Measurements from ENCODE around the gene ACSS1. TPM values are rescaled to one million over a fixed set of nuclear protein-coding genes. Genes with fewer than 3 reads are reported as not detected.

The ACSS1 gene
- total and polyA plus RNA-seq, 2 experiments from 2014 or later = 1.3 to 4.1 TPM

DNA sequence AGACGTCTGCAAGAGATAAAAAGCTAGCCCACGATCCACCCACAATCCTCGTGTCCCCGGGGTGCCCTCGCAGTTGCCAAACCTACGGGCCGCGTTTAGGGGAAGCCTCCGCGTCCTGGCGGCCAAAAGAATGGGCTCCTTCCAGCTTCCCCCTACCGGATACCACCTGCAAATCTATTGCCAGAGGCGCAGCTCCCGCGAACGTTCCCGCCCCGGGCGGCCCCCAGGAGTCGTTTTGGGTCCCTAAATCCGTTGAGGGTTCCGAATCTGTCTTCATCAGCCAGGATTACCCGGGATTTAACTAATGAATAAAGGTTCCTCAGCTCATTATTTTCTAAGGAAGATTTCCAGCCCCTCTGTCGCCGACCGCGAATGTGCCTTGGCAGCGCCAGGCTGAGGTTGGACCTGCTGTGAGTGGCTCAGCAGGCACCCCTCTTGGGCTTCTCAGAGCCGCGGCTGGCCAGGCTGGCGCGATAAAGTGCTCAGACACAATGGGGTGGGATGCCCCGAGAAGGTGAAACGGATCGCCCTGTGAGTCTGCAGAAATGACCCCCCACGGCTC is 26.8 kb upstream of the ACSS1 start:
- H3K79me2 ChIP-seq (replicated peaks; ENCODE audit: insufficient read depth) = no peaks in the 10 kb centered on the region
- H3K27me3 ChIP-seq (ENCODE audit: insufficient read depth) = peaks cover 85% of the 10 kb centered on the region
- peak; percentile 12 for ATAC-seq
- TF ChIP-seq EZH2 (IDR thresholded peaks at IDR 0.05; ENCODE audit: low read depth, unreplicated experiment) = peak; percentile 82
- TF ChIP-seq CREB1 (CRISPR knock-in tag; IDR thresholded peaks at IDR 0.05; ENCODE audit: low read depth) = no peak
- TF ChIP-seq, protein P1, sequence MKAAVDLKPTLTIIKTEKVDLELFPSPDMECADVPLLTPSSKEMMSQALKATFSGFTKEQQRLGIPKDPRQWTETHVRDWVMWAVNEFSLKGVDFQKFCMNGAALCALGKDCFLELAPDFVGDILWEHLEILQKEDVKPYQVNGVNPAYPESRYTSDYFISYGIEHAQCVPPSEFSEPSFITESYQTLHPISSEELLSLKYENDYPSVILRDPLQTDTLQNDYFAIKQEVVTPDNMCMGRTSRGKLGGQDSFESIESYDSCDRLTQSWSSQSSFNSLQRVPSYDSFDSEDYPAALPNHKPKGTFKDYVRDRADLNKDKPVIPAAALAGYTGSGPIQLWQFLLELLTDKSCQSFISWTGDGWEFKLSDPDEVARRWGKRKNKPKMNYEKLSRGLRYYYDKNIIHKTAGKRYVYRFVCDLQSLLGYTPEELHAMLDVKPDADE (IDR thresholded peaks at IDR 0.05) = no peak
- TF ChIP-seq NANOG (IDR thresholded peaks at IDR 0.05; ENCODE audit: borderline replicate concordance) = no peak
- TF ChIP-seq, protein P2, sequence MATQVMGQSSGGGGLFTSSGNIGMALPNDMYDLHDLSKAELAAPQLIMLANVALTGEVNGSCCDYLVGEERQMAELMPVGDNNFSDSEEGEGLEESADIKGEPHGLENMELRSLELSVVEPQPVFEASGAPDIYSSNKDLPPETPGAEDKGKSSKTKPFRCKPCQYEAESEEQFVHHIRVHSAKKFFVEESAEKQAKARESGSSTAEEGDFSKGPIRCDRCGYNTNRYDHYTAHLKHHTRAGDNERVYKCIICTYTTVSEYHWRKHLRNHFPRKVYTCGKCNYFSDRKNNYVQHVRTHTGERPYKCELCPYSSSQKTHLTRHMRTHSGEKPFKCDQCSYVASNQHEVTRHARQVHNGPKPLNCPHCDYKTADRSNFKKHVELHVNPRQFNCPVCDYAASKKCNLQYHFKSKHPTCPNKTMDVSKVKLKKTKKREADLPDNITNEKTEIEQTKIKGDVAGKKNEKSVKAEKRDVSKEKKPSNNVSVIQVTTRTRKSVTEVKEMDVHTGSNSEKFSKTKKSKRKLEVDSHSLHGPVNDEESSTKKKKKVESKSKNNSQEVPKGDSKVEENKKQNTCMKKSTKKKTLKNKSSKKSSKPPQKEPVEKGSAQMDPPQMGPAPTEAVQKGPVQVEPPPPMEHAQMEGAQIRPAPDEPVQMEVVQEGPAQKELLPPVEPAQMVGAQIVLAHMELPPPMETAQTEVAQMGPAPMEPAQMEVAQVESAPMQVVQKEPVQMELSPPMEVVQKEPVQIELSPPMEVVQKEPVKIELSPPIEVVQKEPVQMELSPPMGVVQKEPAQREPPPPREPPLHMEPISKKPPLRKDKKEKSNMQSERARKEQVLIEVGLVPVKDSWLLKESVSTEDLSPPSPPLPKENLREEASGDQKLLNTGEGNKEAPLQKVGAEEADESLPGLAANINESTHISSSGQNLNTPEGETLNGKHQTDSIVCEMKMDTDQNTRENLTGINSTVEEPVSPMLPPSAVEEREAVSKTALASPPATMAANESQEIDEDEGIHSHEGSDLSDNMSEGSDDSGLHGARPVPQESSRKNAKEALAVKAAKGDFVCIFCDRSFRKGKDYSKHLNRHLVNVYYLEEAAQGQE (IDR thresholded peaks at IDR 0.05; ENCODE audit: unreplicated experiment) = no peak
- no peak for TF ChIP-seq POLR2AphosphoS5 (IDR thresholded peaks at IDR 0.05; ENCODE audit: low read depth)
- no peak for TF ChIP-seq STAT1 (IDR thresholded peaks at IDR 0.05; ENCODE audit: unreplicated experiment)
- TF ChIP-seq ZNF331 (CRISPR knock-in tag; IDR thresholded peaks at IDR 0.05; ENCODE audit: low read depth) = no peak
- TF ChIP-seq EZH2phosphoT487 (IDR thresholded peaks at IDR 0.05; ENCODE audit: unreplicated experiment) = no peak
- TF ChIP-seq JUNB (IDR thresholded peaks at IDR 0.05; ENCODE audit: unreplicated experiment) = no peak
- TF ChIP-seq, protein P3, sequence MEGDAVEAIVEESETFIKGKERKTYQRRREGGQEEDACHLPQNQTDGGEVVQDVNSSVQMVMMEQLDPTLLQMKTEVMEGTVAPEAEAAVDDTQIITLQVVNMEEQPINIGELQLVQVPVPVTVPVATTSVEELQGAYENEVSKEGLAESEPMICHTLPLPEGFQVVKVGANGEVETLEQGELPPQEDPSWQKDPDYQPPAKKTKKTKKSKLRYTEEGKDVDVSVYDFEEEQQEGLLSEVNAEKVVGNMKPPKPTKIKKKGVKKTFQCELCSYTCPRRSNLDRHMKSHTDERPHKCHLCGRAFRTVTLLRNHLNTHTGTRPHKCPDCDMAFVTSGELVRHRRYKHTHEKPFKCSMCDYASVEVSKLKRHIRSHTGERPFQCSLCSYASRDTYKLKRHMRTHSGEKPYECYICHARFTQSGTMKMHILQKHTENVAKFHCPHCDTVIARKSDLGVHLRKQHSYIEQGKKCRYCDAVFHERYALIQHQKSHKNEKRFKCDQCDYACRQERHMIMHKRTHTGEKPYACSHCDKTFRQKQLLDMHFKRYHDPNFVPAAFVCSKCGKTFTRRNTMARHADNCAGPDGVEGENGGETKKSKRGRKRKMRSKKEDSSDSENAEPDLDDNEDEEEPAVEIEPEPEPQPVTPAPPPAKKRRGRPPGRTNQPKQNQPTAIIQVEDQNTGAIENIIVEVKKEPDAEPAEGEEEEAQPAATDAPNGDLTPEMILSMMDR (conservative IDR thresholded peaks at IDR 0.05; ENCODE audit: low read depth in 2 of 2) = 0 out of 4 replicates have a peak, but pooled peaks of 1 of the 2 experiments have one; percentile 14
- TF ChIP-seq, protein P4, sequence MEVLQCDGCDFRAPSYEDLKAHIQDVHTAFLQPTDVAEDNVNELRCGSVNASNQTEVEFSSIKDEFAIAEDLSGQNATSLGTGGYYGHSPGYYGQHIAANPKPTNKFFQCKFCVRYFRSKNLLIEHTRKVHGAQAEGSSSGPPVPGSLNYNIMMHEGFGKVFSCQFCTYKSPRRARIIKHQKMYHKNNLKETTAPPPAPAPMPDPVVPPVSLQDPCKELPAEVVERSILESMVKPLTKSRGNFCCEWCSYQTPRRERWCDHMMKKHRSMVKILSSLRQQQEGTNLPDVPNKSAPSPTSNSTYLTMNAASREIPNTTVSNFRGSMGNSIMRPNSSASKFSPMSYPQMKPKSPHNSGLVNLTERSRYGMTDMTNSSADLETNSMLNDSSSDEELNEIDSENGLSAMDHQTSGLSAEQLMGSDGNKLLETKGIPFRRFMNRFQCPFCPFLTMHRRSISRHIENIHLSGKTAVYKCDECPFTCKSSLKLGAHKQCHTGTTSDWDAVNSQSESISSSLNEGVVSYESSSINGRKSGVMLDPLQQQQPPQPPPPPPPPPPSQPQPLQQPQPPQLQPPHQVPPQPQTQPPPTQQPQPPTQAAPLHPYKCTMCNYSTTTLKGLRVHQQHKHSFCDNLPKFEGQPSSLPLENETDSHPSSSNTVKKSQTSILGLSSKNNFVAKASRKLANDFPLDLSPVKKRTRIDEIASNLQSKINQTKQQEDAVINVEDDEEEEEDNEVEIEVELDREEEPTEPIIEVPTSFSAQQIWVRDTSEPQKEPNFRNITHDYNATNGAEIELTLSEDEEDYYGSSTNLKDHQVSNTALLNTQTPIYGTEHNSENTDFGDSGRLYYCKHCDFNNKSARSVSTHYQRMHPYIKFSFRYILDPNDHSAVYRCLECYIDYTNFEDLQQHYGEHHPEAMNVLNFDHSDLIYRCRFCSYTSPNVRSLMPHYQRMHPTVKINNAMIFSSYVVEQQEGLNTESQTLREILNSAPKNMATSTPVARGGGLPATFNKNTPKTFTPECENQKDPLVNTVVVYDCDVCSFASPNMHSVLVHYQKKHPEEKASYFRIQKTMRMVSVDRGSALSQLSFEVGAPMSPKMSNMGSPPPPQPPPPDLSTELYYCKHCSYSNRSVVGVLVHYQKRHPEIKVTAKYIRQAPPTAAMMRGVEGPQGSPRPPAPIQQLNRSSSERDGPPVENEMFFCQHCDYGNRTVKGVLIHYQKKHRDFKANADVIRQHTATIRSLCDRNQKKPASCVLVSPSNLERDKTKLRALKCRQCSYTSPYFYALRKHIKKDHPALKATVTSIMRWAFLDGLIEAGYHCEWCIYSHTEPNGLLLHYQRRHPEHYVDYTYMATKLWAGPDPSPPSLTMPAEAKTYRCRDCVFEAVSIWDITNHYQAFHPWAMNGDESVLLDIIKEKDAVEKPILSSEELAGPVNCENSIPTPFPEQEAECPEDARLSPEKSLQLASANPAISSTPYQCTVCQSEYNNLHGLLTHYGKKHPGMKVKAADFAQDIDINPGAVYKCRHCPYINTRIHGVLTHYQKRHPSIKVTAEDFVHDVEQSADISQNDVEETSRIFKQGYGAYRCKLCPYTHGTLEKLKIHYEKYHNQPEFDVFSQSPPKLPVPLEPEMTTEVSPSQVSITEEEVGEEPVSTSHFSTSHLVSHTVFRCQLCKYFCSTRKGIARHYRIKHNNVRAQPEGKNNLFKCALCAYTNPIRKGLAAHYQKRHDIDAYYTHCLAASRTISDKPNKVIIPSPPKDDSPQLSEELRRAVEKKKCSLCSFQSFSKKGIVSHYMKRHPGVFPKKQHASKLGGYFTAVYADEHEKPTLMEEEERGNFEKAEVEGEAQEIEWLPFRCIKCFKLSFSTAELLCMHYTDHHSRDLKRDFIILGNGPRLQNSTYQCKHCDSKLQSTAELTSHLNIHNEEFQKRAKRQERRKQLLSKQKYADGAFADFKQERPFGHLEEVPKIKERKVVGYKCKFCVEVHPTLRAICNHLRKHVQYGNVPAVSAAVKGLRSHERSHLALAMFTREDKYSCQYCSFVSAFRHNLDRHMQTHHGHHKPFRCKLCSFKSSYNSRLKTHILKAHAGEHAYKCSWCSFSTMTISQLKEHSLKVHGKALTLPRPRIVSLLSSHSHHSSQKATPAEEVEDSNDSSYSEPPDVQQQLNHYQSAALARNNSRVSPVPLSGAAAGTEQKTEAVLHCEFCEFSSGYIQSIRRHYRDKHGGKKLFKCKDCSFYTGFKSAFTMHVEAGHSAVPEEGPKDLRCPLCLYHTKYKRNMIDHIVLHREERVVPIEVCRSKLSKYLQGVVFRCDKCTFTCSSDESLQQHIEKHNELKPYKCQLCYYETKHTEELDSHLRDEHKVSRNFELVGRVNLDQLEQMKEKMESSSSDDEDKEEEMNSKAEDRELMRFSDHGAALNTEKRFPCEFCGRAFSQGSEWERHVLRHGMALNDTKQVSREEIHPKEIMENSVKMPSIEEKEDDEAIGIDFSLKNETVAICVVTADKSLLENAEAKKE (CRISPR knock-in tag; IDR thresholded peaks at IDR 0.05) = no peak
- Mint-ChIP-seq H3K9me3 (peaks cover 3% of the 10 kb centered on the region; the same call in 2 of the 3 replicates), H3K27me3 (ENCODE audit: insufficient read depth, low read depth, poor library complexity) (peaks cover 83% of the 10 kb centered on the region), H3K27ac (no peak overlapping the region), H3K4me1 (peaks cover 18% of the 10 kb centered on the region; the same call in 2 of the 3 replicates), H3K36me3 (ENCODE audit: low read depth) (no peaks in the 10 kb centered on the region), H3K4me3 (peak overlapping the region; percentile 62)
- H3K36me3 ChIP-seq (ENCODE audit: insufficient read depth) = no peaks in the 10 kb centered on the region
- H3K4me2 ChIP-seq = peak overlapping the region; percentile 93
- H3K4me1 ChIP-seq (ENCODE audit: insufficient read depth) = peaks cover 11% of the 10 kb centered on the region
- no peaks in the 10 kb centered on the region for H3K9me2 ChIP-seq (ENCODE audit: insufficient read depth)
- peak; percentile 72 for DNase-seq (ENCODE audit: low spot score)
- peaks cover 10% of the 10 kb centered on the region for H4K20me1 ChIP-seq (replicated peaks; ENCODE audit: insufficient read depth)
- H3F3A ChIP-seq (replicated peaks; ENCODE audit: low read depth) = 0 out of 2 replicates have a peak, but pooled peaks cover 5% of the 10 kb centered on the region
- peak overlapping the region; percentile 38; the same call in 1 of the 2 replicates for H2AFZ ChIP-seq
- peak overlapping the region; percentile 72 for H3K4me3 ChIP-seq
- no peak overlapping the region for H3K27ac ChIP-seq (ENCODE audit: low read depth)
